ENCODE data around the gene NPTX1. TPM values are rescaled to one million over a fixed set of nuclear protein-coding genes. Genes with fewer than 3 reads are reported as not detected.
A peak's percentile ranks its signal among the peaks of the same experiment; 100 is the strongest.

The NPTX1 gene
- total RNA-seq: under 1 TPM in 2 of 4 donors, not detected in 2; 0.21 to 0.59 TPM

DNA sequence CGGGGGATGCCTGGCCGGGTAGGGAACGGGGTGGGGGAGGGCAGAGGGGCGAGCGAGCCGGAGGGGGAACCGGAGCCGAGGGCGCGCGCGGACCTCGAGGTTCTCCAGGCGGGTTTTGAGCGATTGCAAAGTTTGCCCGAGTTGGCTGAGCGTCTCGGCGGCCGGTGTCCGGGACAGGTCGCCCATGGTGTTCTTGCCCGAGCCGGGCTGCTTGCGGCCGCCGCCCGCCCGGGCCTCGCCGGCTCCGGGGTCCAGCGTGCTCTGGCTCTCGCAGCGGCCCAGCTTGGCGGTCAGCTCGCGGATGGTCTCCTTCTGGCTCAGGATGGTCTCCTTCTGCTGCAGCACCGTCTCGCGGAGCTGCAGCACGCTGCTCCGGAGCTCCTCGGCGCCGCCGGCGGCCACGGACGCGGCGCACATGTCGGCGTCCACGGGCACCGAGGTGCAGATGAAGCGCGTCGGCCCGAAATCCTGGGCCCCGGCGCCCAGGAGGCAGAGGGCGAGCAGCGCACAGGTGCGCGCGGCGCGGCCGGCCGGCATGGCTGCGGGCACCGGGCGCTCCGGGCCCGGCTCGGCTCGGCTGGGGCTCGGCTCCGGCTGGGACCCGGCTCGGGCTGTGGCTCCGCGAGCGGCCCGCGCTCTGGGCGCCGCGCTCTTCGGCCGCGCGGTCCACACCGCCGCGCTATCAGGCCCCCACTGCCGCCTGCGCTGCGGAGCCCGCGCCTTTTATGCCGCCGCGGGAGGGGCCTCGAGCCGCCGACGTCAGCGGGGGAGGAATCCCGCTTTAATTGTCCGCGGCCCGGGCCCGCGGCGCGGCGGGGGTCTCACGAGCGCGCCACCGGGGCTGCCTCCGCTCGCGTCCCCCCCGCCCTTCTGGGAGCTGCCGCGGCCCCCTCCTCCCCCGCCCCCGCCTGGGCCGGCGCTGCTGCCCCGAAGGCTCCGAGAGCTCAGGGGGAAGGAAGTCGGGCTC is at the start of gene NPTX1:
TSS of gene NPTX1 (minus strand) at position 698 of the 967 bp plus-strand sequence. CDS start at position 537, 161 bp downstream.
- no peaks in the 10 kb centered on the region for H3K9me3 ChIP-seq
- 1% methylated on average over 27 to 49 of the region's 136 CpGs for WGBS, 2 donors
- DNase-seq (ENCODE audit: low spot score in 2 of 2): no peak
- no peak within 1 kb of the TSS for H3K27ac ChIP-seq
- H3K36me3 ChIP-seq: no peaks in the 10 kb centered on the region
- H3K27me3 ChIP-seq: peaks cover 3 to 83% of the 10 kb centered on the region in 2 donors
- peaks cover 0 to 49% (median 40%) of the 10 kb centered on the region in 4 donors for H3K4me1 ChIP-seq
- TF ChIP-seq EP300 (IDR thresholded peaks at IDR 0.05): no peak
- no peak for TF ChIP-seq CTCF (IDR thresholded peaks at IDR 0.05)
- TF ChIP-seq POLR2A (IDR thresholded peaks at IDR 0.05): no peak
- H3K4me3 ChIP-seq: peak within 1 kb of the TSS in 3 of 4 donors; percentile 9 to 44 (median 36)

DNA sequence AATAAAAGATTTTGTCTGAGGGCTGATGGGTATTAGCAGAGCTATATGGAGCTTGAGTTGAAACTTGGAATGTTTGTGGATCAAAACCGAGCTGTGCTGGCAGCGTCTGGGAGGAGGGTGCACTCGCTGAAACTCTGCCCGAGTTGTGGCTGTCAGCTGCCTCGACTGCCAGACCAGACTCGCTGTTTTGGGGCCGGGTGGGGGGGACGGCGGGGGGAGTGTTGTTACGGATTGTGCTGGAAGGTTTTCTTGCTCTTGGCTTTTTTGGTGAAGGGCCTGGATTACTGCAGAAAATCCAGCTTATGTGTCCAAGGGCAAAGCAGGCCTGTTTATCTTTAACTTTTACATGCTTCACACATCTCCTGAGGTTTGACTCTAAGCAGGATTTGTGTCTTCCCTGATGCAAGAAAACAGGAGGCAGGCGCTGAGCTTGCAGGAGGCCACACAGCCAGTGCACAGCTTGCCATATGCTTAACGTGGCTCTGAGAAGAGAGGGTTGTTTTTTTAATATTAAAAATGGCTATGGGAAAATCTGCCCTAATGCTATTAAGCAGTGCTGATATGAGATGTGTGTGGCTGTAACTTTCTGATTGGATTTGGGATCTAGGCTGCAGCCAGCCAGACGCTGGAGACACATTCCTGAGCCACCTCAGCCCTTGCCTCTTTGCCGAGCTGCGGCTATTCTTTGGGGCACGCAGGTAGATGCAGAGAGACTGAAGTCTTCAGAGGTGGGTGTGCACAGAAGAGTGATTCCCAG is 47.7 kb upstream of the NPTX1 start:
- peaks cover 0 to 5% (median 0%) of the 10 kb centered on the region in 4 donors for H3K4me1 ChIP-seq
- peaks cover 0 to 11% of the 10 kb centered on the region in 2 donors for H3K27me3 ChIP-seq
- no peak for DNase-seq (ENCODE audit: low spot score in 2 of 2)
- WGBS, 2 donors: 48 to 54% methylated on average over 16 of the region's 16 CpGs
- no peak overlapping the region for H3K27ac ChIP-seq
- no peaks in the 10 kb centered on the region for H3K36me3 ChIP-seq
- TF ChIP-seq POLR2A (IDR thresholded peaks at IDR 0.05) (no peak), CTCF (IDR thresholded peaks at IDR 0.05) (no peak), EP300 (IDR thresholded peaks at IDR 0.05) (no peak)
- no peak overlapping the region for H3K4me3 ChIP-seq
- H3K9me3 ChIP-seq: no peaks in the 10 kb centered on the region

GRCh38 chr17:80523054-80523744 is 46.8 kb upstream of the NPTX1 start:
- no peaks in the 10 kb centered on the region for H3K36me3 ChIP-seq
- no peak overlapping the region for H3K4me3 ChIP-seq
- no peak overlapping the region for H3K27ac ChIP-seq
- H3K4me1 ChIP-seq: no peaks in the 10 kb centered on the region
- whole genome bisulfite sequencing, 2 donors: 69 to 76% methylated on average over 6 to 11 of the region's 12 CpGs
- TF ChIP-seq EP300 (IDR thresholded peaks at IDR 0.05): no peak
- no peak for TF ChIP-seq CTCF (IDR thresholded peaks at IDR 0.05)
- TF ChIP-seq POLR2A (IDR thresholded peaks at IDR 0.05): no peak
- H3K9me3 ChIP-seq: no peaks in the 10 kb centered on the region
- peaks cover 0 to 10% of the 10 kb centered on the region in 2 donors for H3K27me3 ChIP-seq
- DNase-seq (ENCODE audit: low spot score in 2 of 2): no peak

- 41 to 49% methylated on average over 10 of the region's 10 CpGs for WGBS, 2 donors
- Histone ChIP-seq H3K4me1 (no peaks in the 10 kb centered on the region), H3K27me3 (no peaks in the 10 kb centered on the region), H3K27ac (no peak overlapping the region), H3K9me3 (no peaks in the 10 kb centered on the region), H3K4me3 (no peak overlapping the region), H3K36me3 (no peaks in the 10 kb centered on the region)
- no peak for DNase-seq (ENCODE audit: low spot score in 2 of 2)
- TF ChIP-seq EP300 (IDR thresholded peaks at IDR 0.05) (no peak), POLR2A (IDR thresholded peaks at IDR 0.05) (no peak), CTCF (IDR thresholded peaks at IDR 0.05) (no peak)
Measured at GRCh38 chr17:80520810-80521455, 44.5 kb upstream of the NPTX1 start.

Data from tibial nerve (tissue), 4 donors.